Activated CD8-positive, alpha-beta memory T cell treated with anti-CD3 and anti-CD28 coated beads, Interleukin-2, amount 50 U/mL, for 1 hour (primary cell): ENCODE results near the gene EMC9.
"Not testable (repeated sequence)": the region's sequence is repeated elsewhere in the genome, so short reads cannot be mapped to it uniquely, and the experiment has no call there.

Experiments used
- DNase-seq: peaks from one replicate; pipeline ENCODE4 v3.0.0-alpha.2; 2020; ENCODE audit errors: extremely low read depth

EMC9 gene

GRCh38 chr14:24108336-24108874 is 33.0 kb downstream of the EMC9 start:
- no peak for DNase-seq

GRCh38 chr14:24106672-24107271 is 34.6 kb downstream of the EMC9 start:
- DNase-seq, result no peak

DNA sequence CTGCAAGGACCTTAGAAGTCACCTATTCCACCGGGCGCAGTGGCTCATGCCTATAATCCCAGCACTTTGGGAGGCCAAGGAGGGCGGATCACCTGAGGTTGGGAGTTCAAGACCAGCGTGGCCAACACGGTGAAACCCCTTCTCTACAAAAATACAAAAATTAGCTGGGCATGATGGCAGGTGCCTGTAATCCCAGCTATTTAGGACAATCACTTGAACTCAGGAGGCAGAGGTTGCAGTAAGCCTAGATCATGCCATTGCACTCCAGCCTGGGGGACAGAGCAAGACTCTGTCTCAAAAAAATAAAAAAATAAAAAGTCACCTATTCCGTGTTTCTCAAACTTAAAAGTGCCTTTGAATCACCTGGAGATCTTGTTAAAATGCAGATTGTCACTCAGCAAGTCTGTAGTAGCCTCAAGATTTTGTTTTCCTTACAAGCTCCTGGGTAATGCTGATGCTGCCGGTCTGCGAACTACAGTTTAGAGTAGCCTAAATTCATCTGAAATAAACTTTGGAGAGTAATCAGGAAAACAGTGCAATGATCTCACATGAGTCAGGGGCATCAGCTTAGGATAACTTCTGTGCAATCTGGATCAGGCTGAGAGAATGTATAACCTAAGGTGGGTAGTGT is 35.7 kb downstream of the EMC9 start:
- DNase-seq, result not testable (repeated sequence)

GRCh38 chr14:24103451-24103850 is 37.9 kb downstream of the EMC9 start:
- DNase-seq, result no peak

DNA sequence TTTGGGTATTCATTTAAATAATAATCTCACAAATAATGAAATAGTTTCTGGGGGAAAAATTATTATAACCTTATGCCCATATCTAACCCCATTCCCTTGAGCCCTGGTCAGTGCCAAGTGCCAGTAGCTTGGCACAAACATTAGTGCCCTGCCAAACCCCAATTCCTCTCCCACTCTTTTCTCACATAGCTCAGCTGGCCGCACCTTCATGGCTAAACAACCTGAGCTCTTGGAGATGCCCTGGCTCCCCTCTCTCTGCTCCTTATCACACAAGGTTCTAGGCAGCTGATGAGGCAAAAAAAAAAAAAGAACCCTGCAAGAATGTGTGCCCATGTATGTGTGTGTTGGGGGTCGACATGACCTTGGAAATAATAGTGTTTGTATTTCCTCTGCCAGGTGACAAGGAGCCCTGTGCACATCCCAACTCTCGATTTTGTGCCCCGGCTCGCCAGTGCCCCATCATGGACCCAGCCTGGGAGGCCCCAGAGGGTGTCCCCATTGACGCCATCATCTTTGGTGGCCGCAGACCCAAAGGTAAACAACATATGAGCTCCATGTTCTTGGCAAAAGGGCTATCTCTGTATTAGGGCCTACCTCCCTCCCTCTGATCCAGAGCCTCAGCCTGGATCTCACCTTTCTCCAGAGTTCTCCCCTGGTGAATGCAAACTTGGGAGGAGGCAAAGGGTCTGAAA is 38.9 kb downstream of the EMC9 start:
- DNase-seq, result no peak

GRCh38 chr14:24100982-24101494 is 40.4 kb downstream of the EMC9 start:
- no peak for DNase-seq

GRCh38 chr14:24100197-24100981 is 41.0 kb downstream of the EMC9 start:
- DNase-seq, result no peak

DNA sequence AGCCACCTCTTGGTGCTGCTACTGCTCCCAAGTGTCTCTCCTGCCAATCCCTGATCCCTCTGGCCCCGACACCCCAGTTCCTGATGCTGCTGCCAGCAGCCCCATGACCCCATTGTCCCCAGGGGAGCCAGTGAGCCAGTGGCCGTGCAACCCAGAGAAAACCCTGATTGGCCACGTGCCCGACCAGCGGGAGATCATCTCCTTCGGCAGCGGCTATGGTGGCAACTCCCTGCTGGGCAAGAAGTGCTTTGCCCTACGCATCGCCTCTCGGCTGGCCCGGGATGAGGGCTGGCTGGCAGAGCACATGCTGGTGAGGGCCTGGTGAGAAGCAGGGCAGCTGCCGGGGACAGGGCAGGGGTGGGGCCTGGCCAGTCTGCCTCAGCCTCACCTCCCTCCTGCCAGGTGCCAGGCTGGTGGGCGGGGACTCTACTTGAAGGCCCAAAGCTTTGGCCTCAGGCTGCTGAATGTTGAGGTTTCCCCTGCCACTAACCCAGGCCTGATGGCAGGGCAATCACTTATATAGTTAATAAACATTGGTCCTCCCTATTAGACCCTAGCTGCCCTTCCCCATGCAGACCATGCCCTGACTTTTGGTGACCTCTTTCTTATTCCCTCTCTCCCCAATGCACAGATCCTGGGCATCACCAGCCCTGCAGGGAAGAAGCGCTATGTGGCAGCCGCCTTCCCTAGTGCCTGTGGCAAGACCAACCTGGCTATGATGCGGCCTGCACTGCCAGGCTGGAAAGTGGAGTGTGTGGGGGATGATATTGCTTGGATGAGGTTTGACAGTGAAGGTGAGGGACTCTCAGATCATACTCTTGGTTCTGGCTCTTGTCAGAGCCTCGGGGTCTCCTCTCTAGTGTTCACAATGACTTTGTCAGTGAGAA is 42.2 kb downstream of the EMC9 start:
- no peak for DNase-seq

- no peak for DNase-seq
These were observed 43.0 kb downstream of the EMC9 start for GRCh38 chr14:24098229-24098926.

DNA sequence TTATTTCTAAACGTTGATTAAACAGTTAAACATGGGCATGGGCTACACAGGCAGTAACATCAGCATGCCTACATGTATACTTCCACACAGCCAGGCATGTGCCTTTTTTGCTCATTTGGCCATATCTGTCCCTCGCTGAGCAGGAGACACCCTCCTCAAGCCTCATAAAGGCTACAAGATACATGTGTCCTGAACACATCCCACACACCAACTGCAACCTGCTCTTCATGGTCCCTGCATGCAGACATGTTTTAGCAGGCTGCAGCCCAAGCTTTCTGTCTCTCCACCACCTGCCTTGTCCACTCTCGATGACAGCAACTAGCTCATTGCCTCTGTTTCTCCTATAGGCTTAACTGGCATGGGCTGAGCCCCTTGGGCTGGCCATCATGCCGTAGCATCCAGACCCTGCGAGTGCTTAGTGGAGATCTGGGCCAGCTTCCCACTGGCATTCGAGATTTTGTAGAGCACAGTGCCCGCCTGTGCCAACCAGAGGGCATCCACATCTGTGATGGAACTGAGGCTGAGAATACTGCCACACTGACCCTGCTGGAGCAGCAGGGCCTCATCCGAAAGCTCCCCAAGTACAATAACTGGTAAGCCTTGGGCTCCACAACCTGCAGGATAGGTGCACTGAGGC is 44.7 kb downstream of the EMC9 start:
- no peak for DNase-seq

DNA sequence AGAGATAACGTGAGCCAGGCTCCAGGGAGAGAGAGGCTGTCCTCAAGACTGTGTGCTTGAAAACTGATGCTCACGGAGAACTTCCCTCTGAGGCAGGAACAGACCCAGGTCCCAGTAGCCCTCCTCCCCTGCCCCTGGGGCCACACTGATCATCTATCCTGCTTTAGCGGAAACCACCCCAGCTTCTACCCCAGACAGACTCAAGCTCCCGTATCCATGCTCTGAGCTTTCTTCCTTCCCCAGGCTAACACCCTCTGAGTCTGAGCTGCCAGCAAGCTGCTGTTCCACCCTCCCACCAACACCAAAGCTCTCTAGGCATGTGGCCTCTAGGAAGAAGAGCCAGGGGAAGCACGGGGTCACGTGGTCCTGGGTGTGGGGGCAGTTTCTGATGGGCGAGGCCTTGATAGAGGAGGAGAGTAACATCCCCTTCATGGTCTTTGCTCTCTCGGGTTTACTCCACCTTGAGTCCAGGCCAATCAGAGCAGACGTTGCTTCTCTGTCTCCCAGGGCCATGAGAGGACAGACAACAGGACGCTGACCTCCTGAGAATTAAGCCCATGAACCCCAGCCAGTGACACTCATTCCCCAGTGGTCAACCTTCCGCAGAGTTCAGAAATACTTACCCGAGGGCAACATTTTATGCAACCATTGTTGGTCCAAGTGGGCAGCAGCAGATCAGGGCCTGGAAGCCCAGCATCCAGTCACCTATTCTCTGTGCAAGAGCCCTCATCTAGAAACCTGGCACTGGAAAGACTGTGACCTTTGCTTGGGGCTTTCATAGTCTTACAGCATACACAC is 45.9 kb downstream of the EMC9 start:
- DNase-seq, result no peak

GRCh38 chr14:24094841-24095270 is 46.5 kb downstream of the EMC9 start:
- no peak for DNase-seq

DNA sequence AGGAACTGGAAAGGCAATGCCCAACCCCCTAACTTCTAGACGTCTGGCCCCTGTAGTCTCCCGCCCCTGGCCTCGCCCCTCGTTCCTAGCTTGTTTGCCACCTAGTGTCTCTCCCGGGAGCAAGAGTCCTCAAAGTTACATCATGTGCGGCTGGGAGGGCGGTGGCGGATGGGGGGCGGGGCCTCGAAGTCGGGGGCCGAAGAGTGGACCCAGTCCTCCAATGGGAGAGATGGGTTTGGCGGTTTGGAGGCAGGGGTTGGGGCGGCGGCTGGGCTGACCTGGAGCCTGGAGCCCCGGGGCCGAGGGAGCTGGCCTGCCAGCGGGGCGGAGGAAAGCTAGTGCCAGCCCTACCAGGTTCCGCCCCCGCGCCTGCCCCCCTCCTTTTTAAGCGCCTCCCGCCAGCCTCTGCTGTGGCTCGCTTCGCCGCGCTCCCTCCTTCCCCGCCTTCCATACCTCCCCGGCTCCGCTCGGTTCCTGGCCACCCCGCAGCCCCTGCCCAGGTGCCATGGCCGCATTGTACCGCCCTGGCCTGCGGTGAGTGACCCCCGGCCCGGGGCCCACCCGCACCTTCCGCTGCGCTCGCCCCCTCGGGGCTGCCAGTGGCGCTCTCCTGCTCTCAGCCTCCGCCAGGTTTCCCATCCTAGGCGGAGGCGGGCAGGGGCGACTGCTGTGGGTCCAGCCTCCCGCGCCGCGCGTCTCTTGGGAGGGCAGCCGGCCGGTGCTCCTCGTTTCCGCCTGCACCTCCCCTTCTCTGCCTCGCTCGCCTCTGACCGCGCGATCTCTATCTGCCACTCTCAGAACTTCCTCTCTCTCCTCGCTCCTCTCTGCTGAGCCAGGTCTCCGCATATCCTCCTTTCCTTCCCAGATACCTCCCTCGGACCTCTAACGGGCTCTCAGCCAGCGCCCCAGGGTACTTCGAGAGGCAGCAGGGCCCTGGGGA is 47.2 kb downstream of the EMC9 start, which contains the start of gene PCK2:
TSS of gene PCK2 (plus strand) at position 411 of the 940 bp plus-strand sequence. CDS start at position 506, 95 bp downstream.
- no peak for DNase-seq

- no peak for DNase-seq
These were observed 48.0 kb downstream of the EMC9 start for GRCh38 chr14:24093207-24093900.

GRCh38 chr14:24092505-24093206 is 48.7 kb downstream of the EMC9 start:
- DNase-seq, result no peak

- DNase-seq, result no peak
These were observed 49.3 kb downstream of the EMC9 start for GRCh38 chr14:24092110-24092504.
